Peyer's patch (tissue), 4 donors: ENCODE results near the gene SYNGR2. TPM values are rescaled to one million over a fixed set of nuclear protein-coding genes. Genes with fewer than 3 reads are reported as not detected.
A peak's percentile ranks its signal among the peaks of the same experiment; 100 is the strongest.

Experiments
- DNase-seq, 3 donors: peaks; one replicate each; pipeline ENCODE4 v3.0.0-alpha.2; 2017 to 2019
- H3K27ac ChIP-seq, 4 donors: fragments of 200-600 bp; sonication (generic); one replicate each; pipeline ENCODE4 v1.5.1; 2016 to 2019
- H3K27me3 ChIP-seq, 2 donors: fragments of 200-600 bp; sonication (generic); one replicate each; pipeline ENCODE4 v1.5.1; 2019
- H3K36me3 ChIP-seq, 3 donors: fragments of 200-600 bp; sonication (generic); one replicate each; pipeline ENCODE4 v1.5.1; 2016 to 2019
- H3K4me1 ChIP-seq, 4 donors: fragments of 200-600 bp; sonication (generic); one replicate each; pipeline ENCODE4 v1.5.1; 2016 to 2019
- H3K4me3 ChIP-seq, 4 donors: fragments of 200-600 bp; sonication (generic); 1 replicate in 3 of 4; 2 replicates in 1 of 4; pipeline ENCODE4 v1.5.1; 2016 to 2019; ENCODE audit warnings: mild to moderate bottlenecking in 1 of 4
- H3K9me3 ChIP-seq, 4 donors: fragments of 200-600 bp; sonication (generic); one replicate each; pipeline ENCODE4 v1.5.1; 2016 to 2019; ENCODE audit warnings: mild to moderate bottlenecking in 1 of 4
- CTCF ChIP-seq, 6 experiments: fragments of 450-650 bp in 4 of 6; fragments of 200-600 bp in 2 of 6; sonication (generic) in 1 of 6; IDR thresholded peaks; one replicate each; pipeline ENCODE4 v1.5.1; 2017 to 2019; ENCODE audit warnings: antibody characterized with exemption in 6 of 6, mild to moderate bottlenecking in 3 of 6, moderate library complexity in 1 of 6
- POLR2A ChIP-seq, 2 donors: fragments of 450-650 bp; IDR thresholded peaks; one replicate each; pipeline ENCODE4 v1.5.1; 2017; ENCODE audit warnings: antibody characterized with exemption in 2 of 2, mild to moderate bottlenecking in 2 of 2, moderate library complexity in 2 of 2
- total RNA-seq, 4 donors: library from RNA; depleted of rRNA; stranded (reverse); fragments of >200 nt; gene quantifications; one replicate each; pipeline ENCODE4 v1.1.0, GENCODE V29; 2016

SYNGR2 gene
- total RNA-seq, 4 donors from 2014 or later: 51.2 to 87.2 (median 77.3) TPM

GRCh38 chr17:78208486-78208885, 40.1 kb downstream of the SYNGR2 start:
- TF ChIP-seq POLR2A (IDR thresholded peaks at IDR 0.05) (no peak), CTCF (IDR thresholded peaks at IDR 0.05) (no peak)
- DNase-seq: no peak
- no peaks in the 10 kb centered on the region for H3K9me3 ChIP-seq
- no peaks in the 10 kb centered on the region for H3K27me3 ChIP-seq
- H3K27ac ChIP-seq: no peak overlapping the region
- H3K4me1 ChIP-seq: no peaks in the 10 kb centered on the region
- no peaks in the 10 kb centered on the region for H3K36me3 ChIP-seq
- H3K4me3 ChIP-seq: no peak overlapping the region

- no peaks in the 10 kb centered on the region for H3K9me3 ChIP-seq
- no peak overlapping the region for H3K4me3 ChIP-seq
- no peak overlapping the region for H3K27ac ChIP-seq
- no peaks in the 10 kb centered on the region for H3K36me3 ChIP-seq
- peaks cover 0 to 12% (median 6%) of the 10 kb centered on the region in 4 donors for H3K4me1 ChIP-seq
- TF ChIP-seq POLR2A (IDR thresholded peaks at IDR 0.05): no peak
- TF ChIP-seq CTCF (IDR thresholded peaks at IDR 0.05): no peak
- DNase-seq: no peak
- H3K27me3 ChIP-seq: no peaks in the 10 kb centered on the region
Measured at GRCh38 chr17:78210111-78210510, 41.7 kb downstream of the SYNGR2 start.

- TF ChIP-seq CTCF (IDR thresholded peaks at IDR 0.05) (no peak), POLR2A (IDR thresholded peaks at IDR 0.05) (no peak)
- Histone ChIP-seq H3K4me1 (peaks cover 0 to 12% (median 6%) of the 10 kb centered on the region in 4 donors), H3K36me3 (no peaks in the 10 kb centered on the region), H3K27me3 (no peaks in the 10 kb centered on the region), H3K9me3 (no peaks in the 10 kb centered on the region), H3K4me3 (no peak overlapping the region), H3K27ac (no peak overlapping the region)
- DNase-seq: no peak
Measured at GRCh38 chr17:78211032-78211431, 42.7 kb downstream of the SYNGR2 start.

- Histone ChIP-seq H3K9me3 (no peaks in the 10 kb centered on the region), H3K36me3 (no peaks in the 10 kb centered on the region), H3K27me3 (no peaks in the 10 kb centered on the region), H3K4me3 (peak within 1 kb of the TSS; percentile 38 to 78 (median 56)), H3K27ac (peak within 1 kb of the TSS in 2 of 4 donors; percentile 1 to 49), H3K4me1 (peaks cover 0 to 12% (median 6%) of the 10 kb centered on the region in 4 donors)
- no peak for TF ChIP-seq POLR2A (IDR thresholded peaks at IDR 0.05)
- no peak for TF ChIP-seq CTCF (IDR thresholded peaks at IDR 0.05)
- DNase-seq: peak; percentile 90 to 95 (median 90)
Measured at GRCh38 chr17:78214016-78214705, 45.8 kb downstream of the SYNGR2 start, which contains the start of gene BIRC5. TSS of gene BIRC5 (plus strand) at chr17:78214253. CDS start at chr17:78214317, 64 bp downstream.

- H3K36me3 ChIP-seq: no peaks in the 10 kb centered on the region
- TF ChIP-seq POLR2A (IDR thresholded peaks at IDR 0.05): no peak
- no peak for TF ChIP-seq CTCF (IDR thresholded peaks at IDR 0.05)
- peak overlapping the region; percentile 38 to 78 (median 56) for H3K4me3 ChIP-seq
- no peaks in the 10 kb centered on the region for H3K27me3 ChIP-seq
- no peaks in the 10 kb centered on the region for H3K9me3 ChIP-seq
- peaks cover 0 to 12% (median 6%) of the 10 kb centered on the region in 4 donors for H3K4me1 ChIP-seq
- peak overlapping the region in 2 of 4 donors; percentile 1 to 49 for H3K27ac ChIP-seq
- DNase-seq: no peak
Measured at GRCh38 chr17:78214706-78215061, 46.3 kb downstream of the SYNGR2 start.
